Stimulated activated CD4-positive, alpha-beta T cell treated with anti-CD3 and anti-CD28 coated beads, TNF-alpha, amount 100 ng/mL, for 48 hours (primary cell): Measurements from ENCODE around the gene POU2F1.

Experiments used
- DNase-seq, 3 donors: peaks; one replicate each; pipeline ENCODE4 v3.0.0-alpha.2; 2020; ENCODE audit warnings: low read depth in 3 of 3

Gene POU2F1

GRCh38 chr1:167442142-167442848 is 221.6 kb downstream of the POU2F1 start:
- DNase-seq: peak; percentile 70 to 84 (median 79)

GRCh38 chr1:167442854-167443565 is 222.3 kb downstream of the POU2F1 start:
- DNase-seq: no peak

- no peak for DNase-seq
Measured at GRCh38 chr1:167443757-167444156, 223.1 kb downstream of the POU2F1 start.

- DNase-seq: no peak
Measured at GRCh38 chr1:167446966-167447365, 226.3 kb downstream of the POU2F1 start.

- peak; percentile 27 to 82 (median 61) for DNase-seq
Measured at GRCh38 chr1:167447521-167448136, 226.9 kb downstream of the POU2F1 start.

GRCh38 chr1:167450843-167451242 is 230.2 kb downstream of the POU2F1 start:
- DNase-seq: no peak

GRCh38 chr1:167452483-167452882 is 231.8 kb downstream of the POU2F1 start:
- no peak for DNase-seq

GRCh38 chr1:167453123-167453522 is 232.4 kb downstream of the POU2F1 start:
- no peak for DNase-seq

- DNase-seq: no peak
Measured at GRCh38 chr1:167454304-167454893, 233.7 kb downstream of the POU2F1 start.

GRCh38 chr1:167454894-167455785 is 234.5 kb downstream of the POU2F1 start:
- DNase-seq: peak; percentile 57 to 72 (median 67)

- no peak for DNase-seq
Measured at GRCh38 chr1:167455786-167456446, 235.2 kb downstream of the POU2F1 start.

- DNase-seq: no peak
Measured at GRCh38 chr1:167456524-167456923, 235.8 kb downstream of the POU2F1 start.

- no peak for DNase-seq
Measured at GRCh38 chr1:167456926-167457325, 236.2 kb downstream of the POU2F1 start.

GRCh38 chr1:167457936-167458584 is 237.4 kb downstream of the POU2F1 start:
- DNase-seq: no peak

- DNase-seq: no peak
Measured at GRCh38 chr1:167460836-167461235, 240.2 kb downstream of the POU2F1 start.

GRCh38 chr1:167462341-167462740 is 241.7 kb downstream of the POU2F1 start:
- no peak for DNase-seq

- no peak for DNase-seq
Measured at GRCh38 chr1:167463080-167463479, 242.4 kb downstream of the POU2F1 start.

- no peak for DNase-seq
Measured at GRCh38 chr1:167463875-167464575, 243.3 kb downstream of the POU2F1 start.

- no peak for DNase-seq
Measured at GRCh38 chr1:167465018-167465417, 244.3 kb downstream of the POU2F1 start.

- DNase-seq: no peak
Measured at GRCh38 chr1:167465743-167466142, 245.1 kb downstream of the POU2F1 start.
